H9 (cell line): ENCODE measurements around the gene GPR146. TPM values are rescaled to one million over a fixed set of nuclear protein-coding genes. Genes with fewer than 3 reads are reported as not detected.

Experiments used
- DNase-seq: peaks from one replicate; pipeline ENCODE4 v3.0.0-alpha.2; 2017
- H2AFZ ChIP-seq: one replicate; pipeline ENCODE4 v1.6.1; 2013; ENCODE audit warnings: mild to moderate bottlenecking, low read length, control low read depth, moderate library complexity
- H2AK5ac ChIP-seq: 2 replicates; pipeline ENCODE4 v1.6.1; 2013; ENCODE audit warnings: low read length, control low read depth, mixed read lengths; ENCODE audit not compliant: insufficient read length
- H2BK120ac ChIP-seq: one replicate; pipeline ENCODE4 v1.6.1; 2013; ENCODE audit warnings: low read depth, mild to moderate bottlenecking, low read length, control low read depth, inconsistent platforms; ENCODE audit not compliant: poor library complexity, severe bottlenecking
- H2BK12ac ChIP-seq: 2 replicates; pipeline ENCODE4 v1.6.1; 2013; ENCODE audit warnings: low read length, control low read depth, mixed read lengths, low read depth; ENCODE audit not compliant: insufficient read length
- H2BK15ac ChIP-seq: 2 replicates; pipeline ENCODE4 v1.6.1; 2013; ENCODE audit warnings: low read depth, low read length, control low read depth
- H2BK20ac ChIP-seq: one replicate; pipeline ENCODE4 v1.6.1; 2013; ENCODE audit warnings: low read depth, mild to moderate bottlenecking, low read length, control low read depth, inconsistent platforms; ENCODE audit not compliant: poor library complexity, severe bottlenecking
- H2BK5ac ChIP-seq: 2 replicates; pipeline ENCODE4 v1.6.1; 2013; ENCODE audit warnings: low read length, control low read depth, mixed read lengths; ENCODE audit not compliant: insufficient read length
- H3K14ac ChIP-seq: 2 replicates; pipeline ENCODE4 v1.6.1; 2013; ENCODE audit warnings: low read length, control low read depth; ENCODE audit not compliant: insufficient read depth
- H3K18ac ChIP-seq: 2 replicates; pipeline ENCODE4 v1.6.1; 2013; ENCODE audit warnings: low read depth, mild to moderate bottlenecking, mixed read lengths, low read length, control low read depth; ENCODE audit not compliant: insufficient read length
- H3K23ac ChIP-seq: 2 replicates; pipeline ENCODE4 v1.6.1; 2013; ENCODE audit warnings: low read length, control low read depth, mixed read lengths, low read depth; ENCODE audit not compliant: insufficient read length
- H3K23me2 ChIP-seq: 2 replicates; pipeline ENCODE4 v1.6.1; 2013; ENCODE audit warnings: low read depth, mild to moderate bottlenecking, mixed read lengths, low read length, control low read depth; ENCODE audit not compliant: insufficient read length, poor library complexity, severe bottlenecking
- H3K27ac ChIP-seq: 2 replicates; pipeline ENCODE4 v1.5.1; 2013; ENCODE audit warnings: low read length, control low read depth, mixed read lengths, low read depth; ENCODE audit not compliant: insufficient read length
- H3K27me3 ChIP-seq: 2 replicates; pipeline ENCODE4 v1.6.1; 2013; ENCODE audit warnings: low read length, control low read depth, inconsistent platforms; ENCODE audit not compliant: insufficient read depth
- H3K4ac ChIP-seq: 2 replicates; pipeline ENCODE4 v1.6.1; 2013; ENCODE audit warnings: low read depth, mild to moderate bottlenecking, control low read depth, inconsistent platforms, low read length, moderate library complexity
- H3K4me1 ChIP-seq: 2 replicates; pipeline ENCODE4 v1.6.1; 2013; ENCODE audit warnings: low read length, control low read depth, inconsistent platforms; ENCODE audit not compliant: insufficient read depth
- H3K4me2 ChIP-seq: 2 replicates; pipeline ENCODE4 v1.6.1; 2013; ENCODE audit warnings: low read length, control low read depth, mixed read lengths; ENCODE audit not compliant: insufficient read length, insufficient read depth
- H3K56ac ChIP-seq: 2 replicates; pipeline ENCODE4 v1.6.1; 2013; ENCODE audit warnings: low read depth, mild to moderate bottlenecking, mixed read lengths, low read length, control low read depth; ENCODE audit not compliant: insufficient read length
- H3K79me1 ChIP-seq: 2 replicates; pipeline ENCODE4 v1.6.1; 2013; ENCODE audit warnings: low read depth, mild to moderate bottlenecking, moderate library complexity, low read length, control low read depth, inconsistent platforms; ENCODE audit not compliant: insufficient read depth, poor library complexity, severe bottlenecking
- H3K79me2 ChIP-seq: 2 replicates; pipeline ENCODE4 v1.6.1; 2013; ENCODE audit warnings: low read length, control low read depth, inconsistent platforms; ENCODE audit not compliant: insufficient read depth
- H3K9ac ChIP-seq: 2 replicates; pipeline ENCODE4 v1.6.1; 2013; ENCODE audit warnings: low read length, control low read depth, mixed read lengths; ENCODE audit not compliant: insufficient read length; ENCODE audit errors: extremely low read depth
- H3K9me3 ChIP-seq: one replicate; pipeline ENCODE4 v1.6.1; 2013; ENCODE audit warnings: low read depth, low read length, inconsistent platforms; ENCODE audit not compliant: control insufficient read depth
- H3T11ph ChIP-seq: one replicate; pipeline ENCODE4 v1.6.1; 2013; ENCODE audit warnings: mild to moderate bottlenecking, low read length, control low read depth, inconsistent platforms
- H4K20me1 ChIP-seq: one replicate; pipeline ENCODE4 v1.6.1; 2013; ENCODE audit not compliant: control insufficient read depth, insufficient read length, insufficient read depth
- H4K5ac ChIP-seq: 2 replicates; pipeline ENCODE4 v1.6.1; 2013; ENCODE audit warnings: low read depth, mild to moderate bottlenecking, mixed read lengths, low read length, control low read depth; ENCODE audit not compliant: insufficient read length
- H4K8ac ChIP-seq: replicated peaks from 2 replicates; pipeline ENCODE4 v1.6.1; 2013; ENCODE audit warnings: low read length, control low read depth, mixed read lengths, low read depth; ENCODE audit not compliant: insufficient read length
- H4K91ac ChIP-seq: 2 replicates; pipeline ENCODE4 v1.6.1; 2013; ENCODE audit warnings: low read depth, mild to moderate bottlenecking, moderate library complexity, mixed read lengths, low read length, control low read depth; ENCODE audit not compliant: insufficient read length
- H3K27ac Mint-ChIP-seq, 3 experiments: 2 replicates in 2 of 3; 3 replicates in 1 of 3; pipeline ENCODE4 v1.8.0; 2020 to 2021; ENCODE audit warnings: mixed read lengths in 3 of 3, mild to moderate bottlenecking in 1 of 3, moderate library complexity in 1 of 3
- H3K27me3 Mint-ChIP-seq: 2 replicates; pipeline ENCODE4 v1.8.0; 2021; ENCODE audit warnings: low read depth, mild to moderate bottlenecking, moderate library complexity, mixed read lengths
- H3K36me3 Mint-ChIP-seq, 3 experiments: 2 replicates in 2 of 3; 3 replicates in 1 of 3; pipeline ENCODE4 v1.8.0; 2020 to 2021; ENCODE audit warnings: low read depth in 3 of 3, mixed read lengths in 3 of 3; ENCODE audit not compliant: insufficient read depth in 1 of 3
- H3K4me1 Mint-ChIP-seq, 2 experiments: 2 replicates each; pipeline ENCODE4 v1.8.0; 2020; ENCODE audit warnings: mixed read lengths in 2 of 2
- H3K4me3 Mint-ChIP-seq, 2 experiments: 2 replicates in 1 of 2; 3 replicates in 1 of 2; pipeline ENCODE4 v1.8.0; 2020 to 2021; ENCODE audit warnings: mild to moderate bottlenecking in 2 of 2, mixed read lengths in 2 of 2, moderate library complexity in 1 of 2
- H3K9me3 Mint-ChIP-seq, 2 experiments: 2 replicates in 1 of 2; 3 replicates in 1 of 2; pipeline ENCODE4 v1.8.0; 2020; ENCODE audit warnings: mild to moderate bottlenecking in 2 of 2, mixed read lengths in 2 of 2, moderate library complexity in 1 of 2
- WGBS: extraction: QIAGEN DNeasy Blood & Tissue Kit; methylation state at CpG from one replicate; pipeline ENCODE4 v1.1.7; 2013; ENCODE audit warnings: missing lambda C conversion rate, low lambda C conversion rate, mixed read lengths; ENCODE audit not compliant: insufficient read length; ENCODE audit errors: extremely low coverage; 5-methylcytosine and 5-hydroxymethylcytosine counted together
- total RNA-seq: library from RNA; stranded (reverse); gene quantifications from 2 replicates; pipeline ENCODE4 v1.2.1, GENCODE V29; 2021
- TF ChIP-seq, protein P1 (sequence below): fragments of 200-600 bp; sonication (generic); conservative IDR thresholded peaks from 3 replicates; pipeline ENCODE4 v1.8.0; 2021; ENCODE audit warnings: antibody characterized with exemption, mild to moderate bottlenecking

Gene GPR146
- total RNA-seq, 1 experiment from 2014 or later, result 1.4 TPM

DNA sequence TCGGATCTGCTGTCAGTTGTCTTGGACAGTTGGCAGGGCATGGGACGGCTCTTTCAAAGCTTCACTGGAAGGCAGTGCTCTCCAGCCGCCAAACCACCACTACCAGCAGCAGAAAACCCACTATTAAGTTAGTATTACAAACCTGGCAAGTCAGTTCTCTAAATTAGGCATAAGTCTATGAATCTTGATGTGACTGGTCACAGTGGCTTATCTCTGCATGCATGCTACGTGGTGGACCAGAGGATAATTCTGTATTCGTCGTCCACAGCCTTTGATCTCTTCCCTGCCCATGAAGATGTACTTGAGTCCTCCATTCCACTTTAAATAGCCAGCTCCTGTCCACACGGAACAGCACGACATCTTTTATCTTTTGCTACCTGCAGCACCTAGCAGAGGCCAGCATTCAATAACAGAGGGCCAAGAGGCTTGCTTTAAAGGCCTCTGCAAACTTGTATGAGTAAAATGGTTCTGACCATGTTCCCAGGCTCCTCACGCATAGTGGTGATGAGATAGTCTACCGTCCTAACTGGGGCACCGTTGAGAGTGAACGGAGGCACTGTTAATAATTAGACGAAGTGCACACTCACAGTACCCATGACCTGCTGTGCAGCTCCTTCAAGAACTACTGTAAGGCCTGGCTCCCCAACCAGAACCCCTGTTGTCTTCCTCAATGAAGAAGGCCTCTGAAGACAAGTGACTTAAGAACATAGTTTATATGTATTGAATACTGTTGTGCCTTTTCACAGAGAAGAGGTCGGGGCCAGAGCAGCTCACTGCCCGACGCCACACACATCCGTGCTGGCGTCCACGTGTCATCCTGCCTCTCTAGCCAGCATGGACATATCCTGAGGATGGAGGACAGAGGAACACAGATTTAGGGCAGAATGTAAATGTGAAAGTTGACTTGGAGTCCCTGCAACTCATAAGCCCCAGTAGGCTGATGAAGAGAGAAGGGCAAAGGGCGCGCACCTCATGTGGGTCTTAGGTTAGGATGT, 1.0 kb downstream of the GPR146 start:
- peaks cover 4% of the 10 kb centered on the region; the same call in 1 of the 2 replicates for H3K4me1 ChIP-seq
- no peak overlapping the region for H3K27ac ChIP-seq
- H3K9ac ChIP-seq, result no peak overlapping the region

More for the DNA sequence above, 1.0 kb downstream of the GPR146 start:
- Histone ChIP-seq H4K5ac (no peak overlapping the region), H3K14ac (no peak overlapping the region), H3K23ac (no peak overlapping the region), H3K4ac (no peak overlapping the region), H2BK20ac (no peak overlapping the region), H3K4me2 (peak overlapping the region; percentile 56), H2AFZ (no peak overlapping the region), H4K8ac (no peak overlapping the region), H2BK15ac (no peak overlapping the region), H3K18ac (no peak overlapping the region), H3K9me3 (no peaks in the 10 kb centered on the region), H2AK5ac (no peak overlapping the region), H2BK5ac (no peak overlapping the region), H3K56ac (no peak overlapping the region), H4K91ac (no peak overlapping the region), H2BK12ac (no peak overlapping the region), H4K20me1 (no peaks in the 10 kb centered on the region), H3K79me1 (no peaks in the 10 kb centered on the region), H3K79me2 (no peaks in the 10 kb centered on the region), H3K23me2 (peaks cover 5% of the 10 kb centered on the region), H2BK120ac (no peak overlapping the region), H3K27me3 (no peaks in the 10 kb centered on the region), H3T11ph (no peak overlapping the region)
- no peak for DNase-seq
- no peaks in the 10 kb centered on the region; the same call in 1 of the 2 replicates for H3K27me3 Mint-ChIP-seq
- no peaks in the 10 kb centered on the region for H3K36me3 Mint-ChIP-seq
- H3K9me3 Mint-ChIP-seq, result no peaks in the 10 kb centered on the region
- H3K27ac Mint-ChIP-seq, result peak overlapping the region in 1 of 3 experiments; percentile 93; a peak in 2 of 7 replicates
- H3K4me3 Mint-ChIP-seq, result peak overlapping the region; percentile 61 to 86
- peaks cover 36 to 58% of the 10 kb centered on the region in 2 experiments for H3K4me1 Mint-ChIP-seq
- TF ChIP-seq, protein P1, sequence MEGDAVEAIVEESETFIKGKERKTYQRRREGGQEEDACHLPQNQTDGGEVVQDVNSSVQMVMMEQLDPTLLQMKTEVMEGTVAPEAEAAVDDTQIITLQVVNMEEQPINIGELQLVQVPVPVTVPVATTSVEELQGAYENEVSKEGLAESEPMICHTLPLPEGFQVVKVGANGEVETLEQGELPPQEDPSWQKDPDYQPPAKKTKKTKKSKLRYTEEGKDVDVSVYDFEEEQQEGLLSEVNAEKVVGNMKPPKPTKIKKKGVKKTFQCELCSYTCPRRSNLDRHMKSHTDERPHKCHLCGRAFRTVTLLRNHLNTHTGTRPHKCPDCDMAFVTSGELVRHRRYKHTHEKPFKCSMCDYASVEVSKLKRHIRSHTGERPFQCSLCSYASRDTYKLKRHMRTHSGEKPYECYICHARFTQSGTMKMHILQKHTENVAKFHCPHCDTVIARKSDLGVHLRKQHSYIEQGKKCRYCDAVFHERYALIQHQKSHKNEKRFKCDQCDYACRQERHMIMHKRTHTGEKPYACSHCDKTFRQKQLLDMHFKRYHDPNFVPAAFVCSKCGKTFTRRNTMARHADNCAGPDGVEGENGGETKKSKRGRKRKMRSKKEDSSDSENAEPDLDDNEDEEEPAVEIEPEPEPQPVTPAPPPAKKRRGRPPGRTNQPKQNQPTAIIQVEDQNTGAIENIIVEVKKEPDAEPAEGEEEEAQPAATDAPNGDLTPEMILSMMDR, result no peak
- WGBS, result no CpG with 5 or more reads among the region's 21 CpGs
